RPMI7951 (cell line): ENCODE results near the gene PUM1. TPM values are rescaled to one million over a fixed set of nuclear protein-coding genes. Genes with fewer than 3 reads are reported as not detected.
A peak's percentile ranks its signal among the peaks of the same experiment; 100 is the strongest.

Source experiments
- DNase-seq: peaks from one replicate; pipeline ENCODE4 v3.0.0-alpha.2; 2012; ENCODE audit warnings: low read depth
- total RNA-seq: library from RNA; depleted of rRNA; stranded (reverse); fragments of >200 nt; shearing (Covaris generic); gene quantifications from 2 replicates; pipeline ENCODE4 v1.2.3, GENCODE V29; 2014; rRNA removed

Gene PUM1
- total RNA-seq, 1 experiment from 2014 or later = 47.8 TPM

DNA sequence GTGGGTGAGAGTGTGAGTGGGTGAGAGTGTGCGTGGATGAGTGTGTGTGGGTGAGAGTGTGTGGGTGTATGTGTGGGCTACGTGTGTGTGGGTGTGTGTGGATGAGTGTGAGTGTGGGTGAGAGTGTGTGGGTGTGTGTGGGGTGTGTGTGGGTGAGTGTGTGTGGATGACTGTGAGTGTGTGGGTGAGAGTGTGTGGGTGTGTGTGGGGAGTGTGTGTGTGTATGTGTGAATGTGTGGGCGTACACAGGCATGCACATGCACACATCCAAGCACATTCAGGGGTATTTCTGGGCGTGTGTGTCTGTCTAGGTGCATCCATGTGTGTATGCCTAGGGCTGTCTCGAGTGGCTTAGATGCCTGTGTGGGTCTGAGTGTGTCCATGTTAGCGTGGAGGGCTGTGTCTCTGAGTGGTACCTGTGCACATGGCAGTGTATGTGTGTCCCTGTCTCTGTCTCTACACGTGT, 171.0 kb downstream of the PUM1 start:
- DNase-seq = no peak

DNA sequence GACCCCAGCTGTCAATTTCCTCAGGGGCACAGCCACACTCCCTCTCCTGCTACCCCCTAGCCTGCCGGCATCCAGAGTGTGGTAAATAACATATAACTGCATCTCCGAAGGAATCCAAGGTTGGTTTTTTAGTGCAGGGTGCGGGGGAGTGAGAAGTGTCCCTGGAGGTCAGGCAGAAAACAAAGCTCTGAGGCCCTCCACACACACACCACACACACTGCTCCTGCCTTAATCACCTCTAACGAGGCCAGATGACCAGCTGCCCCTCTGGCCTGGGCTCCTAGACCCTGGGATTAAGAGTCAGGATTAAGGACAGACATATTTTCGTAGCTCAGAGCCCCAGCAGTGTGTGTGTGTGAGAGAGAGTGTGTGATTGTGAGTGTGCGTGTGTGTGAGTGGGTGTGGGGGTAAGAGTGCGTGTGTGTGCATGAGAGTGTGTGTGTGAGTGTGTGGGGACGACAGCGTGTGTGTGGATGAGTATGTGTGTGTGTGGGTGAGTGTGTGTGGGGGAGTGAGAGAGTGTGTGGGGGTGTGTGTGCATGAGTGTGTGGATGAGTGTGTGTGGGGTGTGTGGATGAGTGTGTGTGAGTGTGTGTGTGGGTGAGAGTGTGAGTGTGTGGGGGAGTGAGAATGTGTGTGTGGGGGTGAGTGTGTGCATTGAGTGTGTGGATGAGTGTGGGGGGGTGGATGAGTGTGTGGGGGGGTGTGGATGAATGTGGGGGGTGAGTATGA, 171.6 kb downstream of the PUM1 start:
- no peak for DNase-seq

DNA sequence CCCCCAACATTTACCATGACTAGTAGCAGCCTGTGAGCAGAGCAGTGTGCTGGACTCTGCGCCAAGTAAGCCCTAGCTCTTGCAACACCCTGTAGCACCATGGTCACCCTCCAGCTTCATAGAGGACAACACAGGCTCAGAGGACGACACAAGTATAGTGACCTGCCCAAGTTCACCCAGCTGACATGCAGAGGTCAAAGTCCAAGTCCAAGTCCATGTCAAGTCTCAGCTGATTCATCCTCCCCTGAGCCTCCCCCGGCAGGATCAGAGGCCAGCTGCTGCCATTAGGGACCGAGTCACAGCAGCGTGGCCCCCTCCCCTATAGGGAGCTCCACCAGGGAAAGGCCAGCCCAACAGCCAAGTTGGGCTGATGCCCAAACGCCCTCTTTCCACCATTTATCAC, 172.8 kb downstream of the PUM1 start:
- DNase-seq = no peak

DNA sequence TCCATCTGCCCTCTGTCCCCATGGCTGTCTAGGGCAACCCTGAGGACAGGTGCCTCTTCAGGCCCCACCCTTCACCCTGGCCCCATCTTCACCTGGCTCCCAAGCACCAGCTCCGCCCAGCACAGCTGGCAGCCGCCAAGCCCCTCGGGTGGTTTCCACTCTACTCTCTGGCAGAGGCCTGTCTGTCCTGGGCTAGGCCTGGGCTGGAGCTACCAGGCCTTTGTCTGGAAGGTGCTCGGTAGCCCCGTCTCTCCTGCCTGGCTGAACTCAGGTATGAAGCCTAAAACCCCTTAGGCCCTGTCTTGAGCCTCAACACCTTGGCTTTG, 174.3 kb downstream of the PUM1 start:
- DNase-seq = no peak

DNA sequence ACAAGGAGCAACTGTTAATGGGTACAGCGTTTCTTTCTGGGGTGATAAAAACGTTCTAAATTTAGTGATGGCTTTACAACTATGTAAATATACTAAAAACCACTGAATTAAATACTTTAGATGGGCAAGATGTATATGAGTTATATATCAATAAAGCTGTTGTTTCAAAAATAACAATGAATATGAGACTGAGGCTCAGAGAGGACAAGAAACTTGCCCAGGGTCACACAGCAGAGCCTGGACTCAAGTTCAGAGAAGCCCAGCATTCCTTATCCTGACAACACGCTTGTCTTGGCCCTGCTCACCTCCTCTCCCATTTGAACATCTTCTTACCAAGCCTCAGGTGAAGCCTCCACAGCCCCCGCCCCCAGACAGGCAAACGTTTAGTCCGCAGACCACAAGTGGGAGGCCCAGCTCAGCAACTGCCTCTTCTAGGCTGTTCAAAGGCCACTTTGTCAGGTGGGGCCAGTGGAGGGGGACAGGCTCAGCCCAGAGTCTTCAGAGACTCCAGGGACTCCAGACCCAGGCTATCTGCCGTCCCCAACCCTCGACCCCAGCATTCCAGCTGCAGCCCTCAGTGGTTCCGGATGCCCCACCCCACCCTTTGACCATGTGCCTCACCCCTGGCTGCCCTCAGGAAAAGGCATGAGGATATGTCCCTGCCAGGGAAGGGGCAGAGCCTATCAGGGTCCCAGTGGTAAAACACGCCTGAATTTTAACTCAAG, 174.9 kb downstream of the PUM1 start:
- no peak for DNase-seq

DNA sequence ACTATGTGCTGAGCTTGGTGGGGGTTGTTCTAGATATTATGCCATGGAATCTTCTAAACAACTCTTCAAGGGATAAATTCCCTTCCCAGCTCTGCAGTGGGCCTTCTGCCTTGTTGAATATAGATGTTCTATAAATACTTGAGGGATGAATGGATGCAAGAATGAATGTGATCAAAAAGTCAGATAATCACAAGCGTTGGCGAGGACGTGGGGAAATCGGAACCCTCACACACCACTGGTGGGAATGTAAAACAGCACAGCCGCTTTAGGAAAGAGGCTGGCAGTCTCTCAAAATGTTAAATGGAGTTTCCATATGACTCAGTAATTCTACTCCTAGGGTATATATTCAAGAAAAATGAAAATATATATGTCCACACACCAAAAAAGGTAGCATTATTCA, 176.0 kb downstream of the PUM1 start:
- DNase-seq = no peak

DNA sequence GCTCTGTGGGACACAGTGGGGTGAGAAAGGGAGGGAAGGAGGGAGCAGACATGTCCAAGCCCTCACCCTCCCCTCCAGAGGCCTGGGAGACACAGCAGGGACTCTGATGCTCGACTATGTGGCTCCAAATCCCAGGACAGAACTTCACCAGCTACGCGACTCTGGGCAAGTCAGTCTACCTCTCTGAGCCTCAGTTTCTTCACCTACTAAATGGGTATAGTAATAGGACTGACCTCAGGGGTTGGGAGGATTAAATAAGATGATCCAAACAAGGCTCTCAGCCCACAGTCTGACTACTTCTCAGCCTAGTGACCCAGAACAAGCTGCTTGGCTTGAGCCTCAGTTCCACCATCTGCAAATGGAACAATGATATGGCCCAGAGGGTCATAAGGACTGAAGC, 176.5 kb downstream of the PUM1 start:
- DNase-seq = no peak

DNA sequence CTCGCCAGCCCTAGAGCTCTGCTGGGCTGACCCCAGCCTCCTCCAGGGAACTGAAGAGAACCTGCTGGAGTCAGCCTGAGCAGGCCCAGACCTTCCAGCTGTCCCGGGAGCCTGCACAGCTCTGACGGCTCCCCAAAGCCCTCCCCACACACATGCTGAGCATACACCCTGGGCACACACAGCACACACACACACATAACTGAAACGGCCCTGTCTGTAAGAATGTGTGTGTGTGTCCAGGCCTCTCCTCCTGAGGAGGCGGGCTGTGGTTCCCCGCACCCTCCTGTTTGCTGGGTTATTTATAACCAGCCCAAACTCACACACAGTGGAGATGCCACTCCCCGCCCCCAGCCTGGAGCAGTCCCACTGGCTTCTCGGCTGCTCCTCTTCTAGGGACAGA, 177.1 kb downstream of the PUM1 start:
- peak; percentile 86 for DNase-seq

DNA sequence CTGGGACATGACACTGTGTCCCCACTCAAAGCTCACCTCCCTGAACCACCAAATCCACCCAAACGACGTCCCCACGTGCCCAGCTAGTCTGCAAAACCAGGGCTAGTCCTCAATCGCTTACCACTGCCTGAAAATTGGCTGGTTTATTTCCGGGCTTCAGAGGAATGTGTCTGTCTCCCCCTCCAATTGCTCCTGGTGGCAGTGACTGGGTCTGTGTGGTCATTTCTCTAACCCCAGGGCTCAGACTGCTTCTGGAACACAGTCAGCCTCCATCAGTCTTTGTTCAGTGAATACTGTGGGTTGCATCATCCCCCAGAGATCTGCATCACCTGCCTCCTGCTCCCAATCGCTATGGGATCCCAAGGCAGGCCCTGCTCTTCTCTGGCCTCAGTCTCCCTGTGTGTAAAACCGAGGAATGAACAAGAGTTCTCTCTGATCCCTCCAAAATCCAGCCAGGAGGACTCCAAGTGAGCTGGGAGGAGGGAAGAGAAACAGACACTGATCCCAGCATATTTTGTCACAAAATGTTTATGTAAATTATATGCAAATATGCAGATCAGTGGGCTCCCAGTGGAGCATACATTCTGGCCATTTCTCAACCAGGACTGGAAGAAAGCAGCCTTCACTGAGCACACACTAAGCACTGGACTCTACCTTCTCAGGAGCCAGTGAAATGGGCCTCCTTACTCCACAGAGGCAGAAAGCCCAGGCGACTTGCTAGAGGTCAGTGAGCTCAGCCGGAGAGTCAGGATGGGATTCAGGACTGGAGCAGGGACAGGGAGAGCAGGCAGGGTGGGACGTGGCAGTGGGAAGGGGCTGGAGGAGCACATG, 177.8 kb downstream of the PUM1 start:
- peak; percentile 88 for DNase-seq

DNA sequence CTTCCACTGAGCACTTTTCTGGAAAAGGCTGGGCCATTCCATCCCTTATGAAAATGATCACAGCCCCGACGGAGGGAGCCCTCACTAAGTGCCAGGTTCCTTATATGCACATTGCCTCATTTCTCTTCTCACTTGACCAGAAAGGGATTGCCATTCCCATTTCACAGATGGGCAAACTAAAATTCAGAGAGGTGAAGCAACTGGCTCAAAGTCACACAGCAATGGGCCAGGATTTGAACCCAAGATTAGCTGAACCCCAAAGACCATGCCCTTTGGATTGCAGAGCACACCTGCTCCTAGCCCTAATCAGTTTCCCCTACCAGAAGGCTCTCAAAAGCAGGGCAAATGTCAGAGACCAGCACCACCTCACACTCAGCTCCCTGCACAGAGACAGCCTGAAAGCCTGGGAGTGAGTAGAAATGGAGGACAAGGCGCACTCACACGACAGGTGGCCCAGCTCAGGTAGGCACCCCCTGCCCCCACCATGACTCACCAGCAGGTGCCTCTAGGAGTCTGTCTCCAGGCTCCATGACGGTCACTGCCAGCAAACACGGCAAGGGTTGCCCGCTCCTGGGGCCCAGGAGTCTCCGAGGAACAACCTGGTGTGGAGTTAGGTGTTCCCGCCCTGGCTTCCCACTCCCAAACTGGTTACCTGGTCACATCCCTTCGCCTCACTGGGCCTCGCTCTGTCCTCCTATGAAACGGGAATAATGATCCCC, 178.6 kb downstream of the PUM1 start:
- no peak for DNase-seq

DNA sequence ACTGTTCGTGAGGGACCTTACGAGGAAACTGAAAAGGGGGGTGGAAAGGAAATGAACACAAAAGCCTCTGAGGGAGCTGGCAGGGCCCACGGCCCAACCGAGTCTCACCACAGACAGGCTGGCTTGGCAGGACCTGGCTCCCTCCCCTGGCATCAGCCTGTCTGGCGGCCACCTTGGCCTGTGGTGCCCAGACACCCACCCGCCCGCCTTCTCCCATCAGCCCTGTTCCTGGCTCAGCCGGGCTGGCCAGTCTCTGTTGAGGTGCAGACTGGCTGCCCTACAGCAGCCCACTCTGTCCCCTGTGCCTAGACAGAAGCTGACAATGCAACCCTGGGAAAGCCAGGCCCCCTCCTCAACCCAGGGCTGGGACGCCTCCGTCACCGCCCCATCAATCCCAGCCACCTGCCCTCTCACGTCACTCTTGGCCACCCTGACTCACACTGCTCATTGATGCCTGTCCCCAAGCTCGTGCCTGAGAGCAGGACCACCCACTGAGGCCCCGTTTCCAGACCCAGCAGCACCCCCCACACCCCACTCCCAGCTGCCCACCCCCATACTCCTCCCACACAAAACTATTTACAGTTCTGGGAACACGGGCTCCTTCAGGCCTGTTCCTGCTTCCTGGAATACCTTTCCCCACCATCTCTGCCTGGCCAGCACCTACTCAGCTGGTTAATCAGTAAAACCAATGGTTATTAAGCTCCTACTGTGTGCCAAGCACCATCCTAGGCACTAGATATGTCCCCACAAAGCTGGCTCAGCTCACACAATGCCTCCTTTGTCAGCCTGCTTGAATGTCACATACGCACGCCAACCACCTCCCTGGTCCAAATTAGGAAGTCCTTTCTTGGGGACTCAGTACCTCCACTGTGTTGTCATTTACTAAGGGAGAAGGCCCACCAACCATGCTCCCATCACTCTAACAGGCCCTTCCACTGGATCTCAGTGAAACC, 179.7 kb downstream of the PUM1 start:
- DNase-seq = no peak

DNA sequence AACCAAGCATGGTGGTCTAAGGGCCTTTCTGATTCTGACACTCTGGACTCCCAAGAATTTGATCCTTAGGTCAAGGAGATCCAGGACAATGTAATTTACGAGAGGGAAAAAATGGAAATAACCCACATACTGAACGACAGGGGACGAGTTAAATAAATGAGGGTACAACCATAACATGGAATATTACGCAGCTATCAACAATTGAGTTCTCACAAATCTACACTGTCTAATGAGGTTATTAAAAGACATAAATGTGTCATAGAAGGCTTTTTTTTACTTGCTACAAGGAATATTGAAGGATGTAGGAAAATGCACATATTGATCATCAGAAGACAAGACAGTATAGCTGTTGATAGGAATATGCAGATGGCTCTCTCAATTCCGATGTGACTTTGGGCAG, 180.8 kb downstream of the PUM1 start:
- no peak for DNase-seq

DNA sequence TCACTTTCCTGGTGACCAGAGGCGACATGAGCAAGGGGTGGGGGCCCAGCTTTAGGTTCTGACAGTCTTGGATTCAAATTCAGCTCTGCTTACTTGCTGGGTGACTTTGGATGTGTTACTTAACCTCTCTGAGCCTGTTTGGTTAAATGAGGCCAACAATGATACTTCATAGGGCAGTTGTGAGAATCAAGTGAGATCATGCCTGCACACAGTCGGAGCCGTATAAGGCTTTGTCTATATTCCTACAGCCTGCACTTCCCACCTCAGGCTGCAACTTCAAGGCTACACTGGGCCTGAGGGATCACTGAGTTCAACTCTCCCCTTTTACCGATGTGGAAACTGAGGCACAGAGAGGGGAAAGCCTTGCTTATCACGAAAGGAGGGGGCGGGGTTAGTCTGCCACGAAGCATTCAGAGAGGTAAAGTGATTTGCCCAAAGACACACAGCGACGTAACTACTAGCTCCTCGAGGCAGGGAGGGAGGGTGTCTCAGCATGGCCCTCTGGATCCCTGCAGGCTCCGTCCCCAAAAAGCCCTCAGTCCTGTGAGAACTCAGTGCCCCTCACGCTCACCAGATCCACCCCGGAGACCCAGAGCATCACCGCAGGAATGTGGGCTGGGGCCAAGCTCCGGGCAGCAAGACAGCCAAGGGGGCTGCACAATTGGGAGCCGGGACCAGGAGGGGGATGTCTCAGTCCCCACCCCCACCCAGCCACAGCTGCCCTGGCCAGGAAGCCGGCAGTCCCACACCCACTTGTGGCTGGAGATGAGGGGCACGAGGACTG, 181.9 kb downstream of the PUM1 start:
- no peak for DNase-seq

DNA sequence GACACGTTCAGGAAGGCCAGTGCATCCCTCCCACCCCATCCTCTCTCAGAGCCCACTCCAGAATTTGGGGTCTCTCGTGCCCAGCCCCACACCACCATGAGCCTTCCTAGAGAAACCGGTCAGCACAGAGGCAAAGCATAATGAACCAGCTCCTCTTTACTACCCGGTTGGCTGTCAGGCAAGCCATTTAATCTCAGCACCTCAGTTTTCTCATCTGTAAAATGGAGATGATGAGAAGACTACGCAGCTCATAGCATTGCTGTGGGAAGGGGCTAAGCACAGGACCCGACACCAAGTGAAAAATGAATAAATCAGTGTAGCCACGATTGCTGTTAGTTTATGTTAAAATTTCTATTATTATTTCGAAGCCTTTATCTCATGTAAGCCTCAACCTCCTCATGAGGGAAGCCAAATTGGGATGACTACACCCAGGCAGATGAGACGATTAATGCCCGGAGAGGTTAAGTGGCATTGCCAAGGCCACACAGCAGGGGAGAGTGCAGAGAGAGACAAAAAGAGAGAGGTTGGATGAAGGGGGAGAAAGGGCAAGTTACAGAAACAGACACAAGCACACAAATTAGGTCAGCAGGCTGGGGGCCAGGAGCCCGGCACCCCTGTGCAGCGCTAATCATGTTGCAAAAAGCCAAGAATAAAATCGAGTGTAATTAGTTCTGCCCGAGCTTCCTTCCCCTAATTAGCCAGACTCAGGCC, 182.7 kb downstream of the PUM1 start:
- DNase-seq = no peak

Other genes with a start within 250 kb of the PUM1 start
- gene SDC3, start 157.0 kb downstream of the PUM1 start, total RNA-seq = 27.3 and 35.3 TPM in 2 replicates
- gene NKAIN1, start 174.2 kb upstream of the PUM1 start, total RNA-seq = 0.20 and 2.2 TPM in 2 replicates
- gene SNRNP40, start 231.1 kb upstream of the PUM1 start, total RNA-seq = 147 and 163 TPM in 2 replicates
- 57.1 and 63.4 TPM in 2 replicates for gene ZCCHC17, start 231.3 kb upstream of the PUM1 start, total RNA-seq